GM08714 (cell line): ENCODE results near the gene ATP8B3.

Source experiments
- H3K4me3 ChIP-seq: fragments of 200-500 bp; sonication (Bioruptor generic); 2 replicates; pipeline ENCODE4 v1.5.1; 2014; ENCODE audit warnings: mild to moderate bottlenecking, low read length, inconsistent platforms
- ZNF274 ChIP-seq: IDR thresholded peaks from 2 replicates; pipeline ENCODE4 v1.6.1; 2012; ENCODE audit warnings: mild to moderate bottlenecking, low read depth, low read length

Gene ATP8B3

GRCh38 chr19:1811942-1812425 is at the start of gene ATP8B3:
TSS of gene ATP8B3 (minus strand) at chr19:1812276. CDS start at chr19:1811736, 540 bp downstream.
- peak within 1 kb of the TSS; percentile 45; the same call in 1 of the 2 replicates for H3K4me3 ChIP-seq
- no peak for TF ChIP-seq ZNF274

GRCh38 chr19:1861599-1862031 is 49.5 kb upstream of the ATP8B3 start:
- TF ChIP-seq ZNF274 = no peak
- H3K4me3 ChIP-seq = peak overlapping the region; percentile 92

- TF ChIP-seq ZNF274 = no peak
- peak overlapping the region; percentile 92; the same call in 1 of the 2 replicates for H3K4me3 ChIP-seq
Observed at GRCh38 chr19:1860821-1861598, 48.9 kb upstream of the ATP8B3 start.

- H3K4me3 ChIP-seq = no peak overlapping the region
- no peak for TF ChIP-seq ZNF274
Observed at GRCh38 chr19:1860042-1860775, 48.1 kb upstream of the ATP8B3 start.

GRCh38 chr19:1859331-1859781 is 47.3 kb upstream of the ATP8B3 start:
- no peak for TF ChIP-seq ZNF274
- H3K4me3 ChIP-seq = no peak overlapping the region

- TF ChIP-seq ZNF274 = no peak
- no peak overlapping the region for H3K4me3 ChIP-seq
Observed at GRCh38 chr19:1858412-1859081, 46.5 kb upstream of the ATP8B3 start.

GRCh38 chr19:1857648-1858326 is 45.7 kb upstream of the ATP8B3 start:
- H3K4me3 ChIP-seq = no peak overlapping the region; the same call in 1 of the 2 replicates

GRCh38 chr19:1856698-1857603 is 44.9 kb upstream of the ATP8B3 start:
- no peak for TF ChIP-seq ZNF274
- H3K4me3 ChIP-seq = peak overlapping the region; percentile 60; the same call in 1 of the 2 replicates

More at GRCh38 chr19:1857648-1858326, 45.7 kb upstream of the ATP8B3 start:
- TF ChIP-seq ZNF274 = no peak

- no peak for TF ChIP-seq ZNF274
- peak overlapping the region; percentile 60; the same call in 1 of the 2 replicates for H3K4me3 ChIP-seq
Observed at GRCh38 chr19:1856345-1856697, 44.2 kb upstream of the ATP8B3 start.

- H3K4me3 ChIP-seq = peak overlapping the region; percentile 60; the same call in 1 of the 2 replicates
- TF ChIP-seq ZNF274 = no peak
Observed at GRCh38 chr19:1855828-1856255, 43.8 kb upstream of the ATP8B3 start.

- no peak for TF ChIP-seq ZNF274
- peak overlapping the region; percentile 60; the same call in 1 of the 2 replicates for H3K4me3 ChIP-seq
Observed at GRCh38 chr19:1855040-1855827, 43.2 kb upstream of the ATP8B3 start.

GRCh38 chr19:1854542-1855039 is 42.5 kb upstream of the ATP8B3 start:
- H3K4me3 ChIP-seq = no peak overlapping the region
- TF ChIP-seq ZNF274 = no peak
